ENCODE measurements around the gene TGDS.

DNA sequence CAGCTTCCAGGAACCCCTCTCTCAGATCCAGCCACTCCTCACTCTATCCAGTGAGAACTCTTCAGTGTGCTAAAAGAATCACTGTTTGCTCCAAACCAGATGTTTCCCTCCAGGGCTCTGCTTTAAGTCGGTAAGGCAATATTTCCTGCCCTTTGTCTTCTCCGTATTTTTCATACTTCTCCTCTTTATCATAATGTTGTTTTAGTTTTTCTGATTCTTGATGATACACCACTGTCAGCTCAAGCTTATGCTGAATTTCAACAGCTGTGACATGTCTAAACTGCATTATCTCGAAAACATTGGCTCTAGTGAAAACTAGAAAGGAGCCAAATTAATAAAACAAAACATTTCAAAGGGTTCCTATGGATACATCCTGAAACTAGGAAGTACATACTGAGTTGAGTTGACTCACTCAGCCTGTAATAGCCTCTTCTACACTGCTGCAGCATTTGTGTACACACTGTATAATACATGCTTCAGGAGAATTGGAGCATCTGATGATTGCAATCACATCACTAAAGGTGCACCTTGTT lies 45.5 kb upstream of the TGDS start:
- TF ChIP-seq, protein P1, sequence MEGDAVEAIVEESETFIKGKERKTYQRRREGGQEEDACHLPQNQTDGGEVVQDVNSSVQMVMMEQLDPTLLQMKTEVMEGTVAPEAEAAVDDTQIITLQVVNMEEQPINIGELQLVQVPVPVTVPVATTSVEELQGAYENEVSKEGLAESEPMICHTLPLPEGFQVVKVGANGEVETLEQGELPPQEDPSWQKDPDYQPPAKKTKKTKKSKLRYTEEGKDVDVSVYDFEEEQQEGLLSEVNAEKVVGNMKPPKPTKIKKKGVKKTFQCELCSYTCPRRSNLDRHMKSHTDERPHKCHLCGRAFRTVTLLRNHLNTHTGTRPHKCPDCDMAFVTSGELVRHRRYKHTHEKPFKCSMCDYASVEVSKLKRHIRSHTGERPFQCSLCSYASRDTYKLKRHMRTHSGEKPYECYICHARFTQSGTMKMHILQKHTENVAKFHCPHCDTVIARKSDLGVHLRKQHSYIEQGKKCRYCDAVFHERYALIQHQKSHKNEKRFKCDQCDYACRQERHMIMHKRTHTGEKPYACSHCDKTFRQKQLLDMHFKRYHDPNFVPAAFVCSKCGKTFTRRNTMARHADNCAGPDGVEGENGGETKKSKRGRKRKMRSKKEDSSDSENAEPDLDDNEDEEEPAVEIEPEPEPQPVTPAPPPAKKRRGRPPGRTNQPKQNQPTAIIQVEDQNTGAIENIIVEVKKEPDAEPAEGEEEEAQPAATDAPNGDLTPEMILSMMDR (IDR thresholded peaks at IDR 0.05), result no peak
- no peak for TF ChIP-seq POLR2A (IDR thresholded peaks at IDR 0.05)
- no peak for TF ChIP-seq EP300 (IDR thresholded peaks at IDR 0.05)
